Neural progenitor cell (in vitro differentiated cells): ENCODE measurements around the gene CD274. TPM values are rescaled to one million over a fixed set of nuclear protein-coding genes. Genes with fewer than 3 reads are reported as not detected.

ENCODE experiments used
- DNase-seq: peaks from one replicate; pipeline ENCODE4 v3.0.0-alpha.2; 2016; ENCODE audit warnings: low spot score
- H2AFZ ChIP-seq: fragments of 200-600 bp; sonication (generic); replicated peaks from 2 replicates; pipeline ENCODE4 v1.6.1; 2016; ENCODE audit warnings: antibody characterized with exemption
- H3F3A ChIP-seq: fragments of 200-600 bp; sonication (generic); 2 replicates; pipeline ENCODE4 v1.6.1; 2016; ENCODE audit warnings: antibody characterized with exemption, low read depth
- H3K27ac ChIP-seq: fragments of 200-600 bp; sonication (generic); 2 replicates; pipeline ENCODE4 v1.5.1; 2016; ENCODE audit warnings: mild to moderate bottlenecking
- H3K27me3 ChIP-seq: fragments of 200-600 bp; sonication (generic); 2 replicates; pipeline ENCODE4 v1.6.1; 2016; ENCODE audit warnings: mild to moderate bottlenecking, moderate library complexity
- H3K36me3 ChIP-seq: fragments of 200-600 bp; sonication (generic); 2 replicates; pipeline ENCODE4 v1.5.1; 2016
- H3K4me1 ChIP-seq: fragments of 200-600 bp; sonication (generic); 2 replicates; pipeline ENCODE4 v1.6.1; 2016; ENCODE audit warnings: mixed run types
- H3K4me2 ChIP-seq: fragments of 200-600 bp; sonication (generic); 2 replicates; pipeline ENCODE4 v1.6.1; 2016
- H3K4me3 ChIP-seq: fragments of 200-600 bp; sonication (generic); 2 replicates; pipeline ENCODE4 v1.5.1; 2016
- H3K79me2 ChIP-seq: fragments of 200-600 bp; sonication (generic); 2 replicates; pipeline ENCODE4 v1.6.1; 2016; ENCODE audit warnings: low read depth
- H3K9ac ChIP-seq: fragments of 200-600 bp; sonication (generic); 2 replicates; pipeline ENCODE4 v1.6.1; 2016
- H3K9me3 ChIP-seq: fragments of 200-600 bp; sonication (generic); 2 replicates; pipeline ENCODE4 v1.5.1; 2016; ENCODE audit warnings: low read depth
- H4K20me1 ChIP-seq: fragments of 200-600 bp; sonication (generic); 2 replicates; pipeline ENCODE4 v1.6.1; 2016; ENCODE audit warnings: low read depth
- H3K27ac Mint-ChIP-seq: 3 replicates; pipeline ENCODE4 v1.8.0; 2021; ENCODE audit warnings: mixed read lengths
- H3K27me3 Mint-ChIP-seq: 2 replicates; pipeline ENCODE4 v1.8.0; 2022; ENCODE audit warnings: low read depth, mild to moderate bottlenecking, inconsistent platforms, moderate library complexity, mixed read lengths; ENCODE audit not compliant: insufficient read depth
- H3K36me3 Mint-ChIP-seq: 3 replicates; pipeline ENCODE4 v1.8.0; 2021; ENCODE audit warnings: mixed read lengths
- H3K4me1 Mint-ChIP-seq: 3 replicates; pipeline ENCODE4 v1.8.0; 2021; ENCODE audit warnings: mixed read lengths
- H3K4me3 Mint-ChIP-seq: 3 replicates; pipeline ENCODE4 v1.8.0; 2021; ENCODE audit warnings: mild to moderate bottlenecking, moderate library complexity, mixed read lengths
- H3K9me3 Mint-ChIP-seq: 3 replicates; pipeline ENCODE4 v1.8.0; 2020; ENCODE audit warnings: mixed read lengths
- CTCF ChIP-seq: fragments of 200-600 bp; sonication (generic); IDR thresholded peaks from 2 replicates; pipeline ENCODE4 v1.5.1; 2017; ENCODE audit warnings: antibody characterized with exemption, mild to moderate bottlenecking
- EZH2 ChIP-seq: fragments of 200-600 bp; sonication (generic); IDR thresholded peaks from 2 replicates; pipeline ENCODE4 v1.6.1; 2017; ENCODE audit warnings: antibody characterized with exemption, mild to moderate bottlenecking, moderate library complexity
- EZH2phosphoT487 ChIP-seq: fragments of 200-600 bp; sonication (generic); IDR thresholded peaks from 2 replicates; pipeline ENCODE4 v1.6.1; 2017; ENCODE audit warnings: antibody characterized with exemption
- total RNA-seq: library from RNA; depleted of rRNA; stranded (reverse); fragments of >200 nt; gene quantifications from 2 replicates; pipeline ENCODE4 v1.2.3, GENCODE V29; 2015; ENCODE audit warnings: low replicate concordance

The CD274 gene
- total RNA-seq, 1 donor from 2014 or later: not detected

GRCh38 chr9:5453004-5453403, 2.7 kb downstream of the CD274 start:
- Histone ChIP-seq H2AFZ (no peak overlapping the region), H3K27ac (no peak overlapping the region), H4K20me1 (no peaks in the 10 kb centered on the region), H3F3A (no peaks in the 10 kb centered on the region), H3K79me2 (no peaks in the 10 kb centered on the region), H3K36me3 (no peaks in the 10 kb centered on the region), H3K9ac (no peak overlapping the region), H3K4me1 (peaks cover 3% of the 10 kb centered on the region), H3K9me3 (no peaks in the 10 kb centered on the region), H3K4me3 (no peak overlapping the region), H3K4me2 (no peak overlapping the region), H3K27me3 (peaks cover 11% of the 10 kb centered on the region)
- H3K4me3 Mint-ChIP-seq: no peak overlapping the region
- peaks cover 2% of the 10 kb centered on the region for H3K4me1 Mint-ChIP-seq
- H3K27ac Mint-ChIP-seq: no peak overlapping the region
- no peak for DNase-seq
- H3K36me3 Mint-ChIP-seq: no peaks in the 10 kb centered on the region
- no peaks in the 10 kb centered on the region for H3K9me3 Mint-ChIP-seq
- TF ChIP-seq EZH2: no peak
- no peak for TF ChIP-seq CTCF
- no peak for TF ChIP-seq EZH2phosphoT487
- H3K27me3 Mint-ChIP-seq: no peaks in the 10 kb centered on the region

DNA sequence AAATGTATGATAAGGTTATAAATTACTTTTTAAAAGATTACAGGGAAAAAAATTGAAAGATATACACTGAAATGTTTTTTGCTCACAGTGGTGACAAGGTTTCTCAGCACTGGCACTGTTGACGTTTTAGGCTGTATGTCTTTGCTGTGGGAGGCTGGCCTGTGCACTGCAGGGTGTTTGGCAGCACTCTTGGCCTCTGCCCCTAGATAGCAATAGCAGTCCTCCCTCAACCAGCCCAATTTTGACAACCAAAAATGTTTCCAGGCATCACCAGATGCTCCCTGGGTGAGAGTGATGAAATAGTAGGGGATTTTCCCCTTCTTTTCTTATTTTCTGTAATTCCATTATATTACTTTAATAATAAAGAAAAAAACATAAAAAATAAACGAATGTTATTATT, 3.3 kb downstream of the CD274 start:
- Histone ChIP-seq H3K9me3 (no peaks in the 10 kb centered on the region), H3K27ac (no peak overlapping the region), H3K4me3 (no peak overlapping the region), H3F3A (no peaks in the 10 kb centered on the region), H4K20me1 (no peaks in the 10 kb centered on the region), H2AFZ (no peak overlapping the region), H3K9ac (no peak overlapping the region), H3K79me2 (no peaks in the 10 kb centered on the region), H3K27me3 (peaks cover 11% of the 10 kb centered on the region), H3K4me2 (no peak overlapping the region), H3K36me3 (no peaks in the 10 kb centered on the region), H3K4me1 (peaks cover 3% of the 10 kb centered on the region)
- H3K36me3 Mint-ChIP-seq: no peaks in the 10 kb centered on the region
- H3K27me3 Mint-ChIP-seq: no peaks in the 10 kb centered on the region
- H3K4me3 Mint-ChIP-seq: no peak overlapping the region
- H3K9me3 Mint-ChIP-seq: no peaks in the 10 kb centered on the region
- no peak overlapping the region for H3K27ac Mint-ChIP-seq
- peaks cover 7% of the 10 kb centered on the region for H3K4me1 Mint-ChIP-seq
- TF ChIP-seq EZH2 (no peak), EZH2phosphoT487 (no peak), CTCF (no peak)
- DNase-seq: no peak

GRCh38 chr9:5455181-5455580, 4.8 kb downstream of the CD274 start:
- Histone ChIP-seq H3K27me3 (peaks cover 1% of the 10 kb centered on the region), H4K20me1 (no peaks in the 10 kb centered on the region), H3K4me3 (no peak overlapping the region), H3K9me3 (no peaks in the 10 kb centered on the region), H3K79me2 (no peaks in the 10 kb centered on the region), H2AFZ (no peak overlapping the region), H3K36me3 (no peaks in the 10 kb centered on the region), H3F3A (no peaks in the 10 kb centered on the region), H3K4me1 (no peaks in the 10 kb centered on the region), H3K27ac (no peak overlapping the region), H3K9ac (no peak overlapping the region), H3K4me2 (no peak overlapping the region)
- H3K36me3 Mint-ChIP-seq: no peaks in the 10 kb centered on the region
- peaks cover 3% of the 10 kb centered on the region for H3K27me3 Mint-ChIP-seq
- no peak overlapping the region for H3K27ac Mint-ChIP-seq
- H3K4me3 Mint-ChIP-seq: no peak overlapping the region
- DNase-seq: no peak
- H3K9me3 Mint-ChIP-seq: no peaks in the 10 kb centered on the region
- TF ChIP-seq EZH2 (no peak), EZH2phosphoT487 (no peak), CTCF (no peak)
- peaks cover 15% of the 10 kb centered on the region for H3K4me1 Mint-ChIP-seq
